Colonic mucosa (tissue), 4 donors: Measurements from ENCODE around the gene OLFML2A. TPM values are rescaled to one million over a fixed set of nuclear protein-coding genes. Genes with fewer than 3 reads are reported as not detected.

Source experiments
- DNase-seq: peaks from one replicate; pipeline ENCODE4 v3.0.0-alpha.2; 2020
- H3K27ac ChIP-seq: fragments of 200-600 bp; one replicate; pipeline ENCODE4 v1.8.0; 2021
- H3K27me3 ChIP-seq: fragments of 200-600 bp; one replicate; pipeline ENCODE4 v1.8.0; 2021
- H3K36me3 ChIP-seq: fragments of 200-600 bp; one replicate; pipeline ENCODE4 v1.8.0; 2021
- H3K4me1 ChIP-seq: fragments of 200-600 bp; one replicate; pipeline ENCODE4 v1.8.0; 2021; ENCODE audit warnings: mild to moderate bottlenecking
- H3K4me3 ChIP-seq: fragments of 200-600 bp; one replicate; pipeline ENCODE4 v1.8.0; 2021
- H3K9ac ChIP-seq, 2 donors: one replicate each; pipeline ENCODE4 v1.7.0; 2013; ENCODE audit warnings: control low read depth in 2 of 2, low read depth in 2 of 2, low read length in 2 of 2
- H3K9me3 ChIP-seq: fragments of 200-600 bp; one replicate; pipeline ENCODE4 v1.8.0; 2021
- intact Hi-C: fragments of 100-400 bp; cut with DNase I; formaldehyde crosslinking; loops from one replicate; pipeline ENCODE4 v1.14.1; 2022
- total RNA-seq, 2 donors: library from RNA; stranded (reverse); fragmentation: NEBNext Ultra II Directional in 1 of 2; extraction: Animal tissue kit (Norgen Biotek cat#: 25700) in 1 of 2; gene quantifications; one replicate each; pipeline ENCODE4 v1.2.1, GENCODE V29; 2021
- TF ChIP-seq, protein P1 (sequence below): fragments of 200-600 bp; IDR thresholded peaks from one replicate; pipeline ENCODE4 v1.8.0; 2022; ENCODE audit warnings: antibody characterized with exemption, mild to moderate bottlenecking
- donor health status: healthy.
- donor health status: DM: no; HTN: no; CAD: no.
- donor health status: DM: no; HTN: no; CAD: no.

Gene OLFML2A
- total RNA-seq, 2 donors from 2014 or later = 2.9 to 12.1 TPM

DNA sequence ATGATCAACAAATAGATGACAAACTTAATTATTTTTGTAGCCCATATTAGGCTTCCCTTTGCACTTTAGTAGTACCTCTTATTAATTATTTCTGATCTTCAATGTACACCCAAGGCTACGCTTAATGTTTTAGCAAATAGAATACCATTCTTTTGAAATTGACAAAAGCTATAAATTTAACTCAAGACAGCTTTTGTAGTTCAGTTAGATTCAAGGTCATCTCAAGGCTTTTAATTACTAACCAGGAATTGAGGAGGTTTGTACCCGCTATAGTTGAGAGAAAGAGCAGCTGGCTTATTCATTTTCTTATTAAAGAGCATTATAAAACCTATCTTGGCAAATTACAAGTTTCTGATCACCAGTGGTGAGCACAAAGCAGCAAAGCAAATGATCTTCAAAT lies 20.9 kb upstream of the OLFML2A start:
- H3K27ac ChIP-seq = no peak overlapping the region
- H3K9me3 ChIP-seq = no peaks in the 10 kb centered on the region
- TF ChIP-seq, protein P1, sequence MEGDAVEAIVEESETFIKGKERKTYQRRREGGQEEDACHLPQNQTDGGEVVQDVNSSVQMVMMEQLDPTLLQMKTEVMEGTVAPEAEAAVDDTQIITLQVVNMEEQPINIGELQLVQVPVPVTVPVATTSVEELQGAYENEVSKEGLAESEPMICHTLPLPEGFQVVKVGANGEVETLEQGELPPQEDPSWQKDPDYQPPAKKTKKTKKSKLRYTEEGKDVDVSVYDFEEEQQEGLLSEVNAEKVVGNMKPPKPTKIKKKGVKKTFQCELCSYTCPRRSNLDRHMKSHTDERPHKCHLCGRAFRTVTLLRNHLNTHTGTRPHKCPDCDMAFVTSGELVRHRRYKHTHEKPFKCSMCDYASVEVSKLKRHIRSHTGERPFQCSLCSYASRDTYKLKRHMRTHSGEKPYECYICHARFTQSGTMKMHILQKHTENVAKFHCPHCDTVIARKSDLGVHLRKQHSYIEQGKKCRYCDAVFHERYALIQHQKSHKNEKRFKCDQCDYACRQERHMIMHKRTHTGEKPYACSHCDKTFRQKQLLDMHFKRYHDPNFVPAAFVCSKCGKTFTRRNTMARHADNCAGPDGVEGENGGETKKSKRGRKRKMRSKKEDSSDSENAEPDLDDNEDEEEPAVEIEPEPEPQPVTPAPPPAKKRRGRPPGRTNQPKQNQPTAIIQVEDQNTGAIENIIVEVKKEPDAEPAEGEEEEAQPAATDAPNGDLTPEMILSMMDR = no peak
- no peak for DNase-seq
- H3K4me1 ChIP-seq = no peaks in the 10 kb centered on the region
- H3K9ac ChIP-seq = no peak overlapping the region
- no peaks in the 10 kb centered on the region for H3K36me3 ChIP-seq
- no peaks in the 10 kb centered on the region for H3K27me3 ChIP-seq
- intact Hi-C loops = no loop called here
- H3K4me3 ChIP-seq = no peak overlapping the region

DNA sequence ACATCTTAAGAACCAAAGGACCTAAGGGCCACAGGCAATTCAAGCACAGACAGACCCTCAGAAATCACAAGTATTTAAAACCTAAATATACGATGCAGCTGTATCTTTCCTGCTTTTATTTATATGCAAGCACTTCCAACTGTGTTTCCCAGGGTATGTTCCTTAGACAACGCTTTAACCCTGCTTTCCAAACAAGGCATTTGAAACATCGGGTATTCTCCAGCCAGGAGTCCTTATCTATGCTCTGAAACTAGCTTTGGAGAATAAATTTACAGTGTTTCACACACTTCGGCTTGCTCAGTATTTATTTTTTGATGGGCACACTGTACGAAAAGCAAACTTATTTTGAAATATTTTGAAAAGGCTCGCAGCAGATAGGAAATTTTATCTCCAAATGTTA lies 19.3 kb upstream of the OLFML2A start:
- no peak overlapping the region for H3K9ac ChIP-seq
- DNase-seq = no peak
- H3K27ac ChIP-seq = no peak overlapping the region
- H3K9me3 ChIP-seq = no peaks in the 10 kb centered on the region
- H3K36me3 ChIP-seq = no peaks in the 10 kb centered on the region
- intact Hi-C loops = no loop called here
- H3K4me1 ChIP-seq = no peaks in the 10 kb centered on the region
- H3K27me3 ChIP-seq = no peaks in the 10 kb centered on the region
- TF ChIP-seq, protein P1 = no peak
- no peak overlapping the region for H3K4me3 ChIP-seq

DNA sequence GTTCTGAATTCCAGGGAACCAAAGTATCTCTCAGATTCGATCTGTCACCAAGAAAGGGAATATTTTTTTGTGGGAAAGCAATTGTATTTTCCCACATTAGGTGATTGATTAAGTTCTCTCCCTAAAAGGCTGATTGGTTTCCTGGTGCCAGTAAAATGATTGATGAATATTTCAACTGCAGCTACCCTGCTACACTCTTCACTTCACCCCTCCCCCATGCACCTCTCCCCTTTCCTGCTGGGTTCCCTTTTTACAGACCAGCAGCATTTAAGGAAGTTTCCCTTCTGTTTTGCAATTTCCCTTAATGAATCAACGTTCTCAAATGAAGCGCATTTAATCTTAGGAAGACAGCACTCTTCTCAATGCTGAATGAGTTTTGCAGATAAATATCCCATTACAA lies 18.9 kb upstream of the OLFML2A start:
- Histone ChIP-seq H3K27me3 (no peaks in the 10 kb centered on the region), H3K4me1 (no peaks in the 10 kb centered on the region), H3K27ac (no peak overlapping the region), H3K9ac (no peak overlapping the region), H3K4me3 (no peak overlapping the region), H3K36me3 (no peaks in the 10 kb centered on the region), H3K9me3 (no peaks in the 10 kb centered on the region)
- DNase-seq = no peak
- TF ChIP-seq, protein P1 = no peak
- intact Hi-C loops = no loop called here

DNA sequence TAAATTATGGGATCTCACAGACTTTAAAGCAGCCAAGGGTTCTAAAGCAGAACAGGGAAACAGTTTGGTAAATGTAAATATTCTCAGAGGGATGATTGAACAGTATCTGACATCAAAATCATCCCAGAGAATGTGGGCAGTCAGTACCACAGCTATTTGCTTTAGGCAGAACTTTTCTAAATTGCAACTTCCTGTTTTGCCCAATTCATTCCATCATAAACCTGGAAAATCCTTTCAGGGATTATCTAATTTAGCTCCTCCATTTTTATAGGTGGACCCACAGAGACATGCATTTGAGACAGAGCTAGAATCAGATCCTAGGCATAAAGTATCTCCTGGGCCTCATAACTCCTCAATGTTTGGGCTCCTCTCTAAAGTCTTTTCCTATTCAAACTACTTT lies 18.2 kb upstream of the OLFML2A start:
- H3K36me3 ChIP-seq = no peaks in the 10 kb centered on the region
- H3K4me3 ChIP-seq = no peak overlapping the region
- no peak overlapping the region for H3K27ac ChIP-seq
- no peaks in the 10 kb centered on the region for H3K27me3 ChIP-seq
- intact Hi-C loops = no loop called here
- no peak for DNase-seq
- H3K9ac ChIP-seq = no peak overlapping the region
- no peaks in the 10 kb centered on the region for H3K4me1 ChIP-seq
- TF ChIP-seq, protein P1 = no peak
- no peaks in the 10 kb centered on the region for H3K9me3 ChIP-seq

DNA sequence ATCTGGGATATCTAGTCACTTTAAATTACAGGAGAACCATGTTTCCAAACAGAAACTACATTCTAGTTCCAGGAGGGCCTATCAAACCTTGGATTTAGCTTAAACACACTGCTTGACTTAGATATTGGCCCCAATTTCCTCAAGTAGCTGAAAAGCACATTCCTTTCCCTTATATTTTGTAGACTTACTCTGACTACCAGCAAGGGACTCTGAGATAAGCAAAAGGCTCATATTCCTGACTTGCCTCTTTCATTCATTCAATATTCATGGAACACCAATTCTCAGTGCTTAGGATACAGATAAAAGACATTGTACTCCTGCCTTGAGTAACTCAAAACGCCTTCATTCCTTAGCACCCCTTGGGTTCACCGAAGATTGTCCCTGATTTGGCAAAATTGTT lies 17.6 kb upstream of the OLFML2A start:
- DNase-seq = no peak

More for the DNA sequence above, 17.6 kb upstream of the OLFML2A start:
- H3K9me3 ChIP-seq = no peaks in the 10 kb centered on the region
- H3K36me3 ChIP-seq = no peaks in the 10 kb centered on the region
- intact Hi-C loops = no loop called here
- TF ChIP-seq, protein P1 = no peak
- H3K9ac ChIP-seq = no peak overlapping the region
- no peaks in the 10 kb centered on the region for H3K4me1 ChIP-seq
- no peak overlapping the region for H3K27ac ChIP-seq
- no peak overlapping the region for H3K4me3 ChIP-seq
- H3K27me3 ChIP-seq = no peaks in the 10 kb centered on the region
